Measurements from ENCODE around the gene KBTBD13.

Gene KBTBD13

GRCh38 chr15:65051266-65051665 is 25.3 kb upstream of the KBTBD13 start:
- no peak for DNase-seq (ENCODE audit: low read depth in 2 of 2)

- DNase-seq (ENCODE audit: low read depth in 2 of 2): no peak
These were observed 23.6 kb upstream of the KBTBD13 start for GRCh38 chr15:65052956-65053355.

- peak in 1 of 2 donors; percentile 16 for DNase-seq (ENCODE audit: low read depth in 2 of 2)
These were observed 22.0 kb upstream of the KBTBD13 start for GRCh38 chr15:65054333-65055200.

- no peak for DNase-seq (ENCODE audit: low read depth in 2 of 2)
These were observed 21.2 kb upstream of the KBTBD13 start for GRCh38 chr15:65055201-65055870.

- no peak for DNase-seq (ENCODE audit: low read depth in 2 of 2)
These were observed 20.4 kb upstream of the KBTBD13 start for GRCh38 chr15:65056106-65056505.

GRCh38 chr15:65056868-65057548 is 19.5 kb upstream of the KBTBD13 start:
- no peak for DNase-seq (ENCODE audit: low read depth in 2 of 2)

GRCh38 chr15:65057549-65057940 is 19.0 kb upstream of the KBTBD13 start:
- DNase-seq (ENCODE audit: low read depth in 2 of 2): no peak

- DNase-seq (ENCODE audit: low read depth in 2 of 2): no peak
These were observed 17.9 kb upstream of the KBTBD13 start for GRCh38 chr15:65058394-65059368.

- no peak for DNase-seq (ENCODE audit: low read depth in 2 of 2)
These were observed 17.2 kb upstream of the KBTBD13 start for GRCh38 chr15:65059369-65059750.

- DNase-seq (ENCODE audit: low read depth in 2 of 2): no peak
These were observed 16.5 kb upstream of the KBTBD13 start for GRCh38 chr15:65059931-65060596.

GRCh38 chr15:65060641-65061397 is 15.7 kb upstream of the KBTBD13 start:
- DNase-seq (ENCODE audit: low read depth in 2 of 2): no peak

GRCh38 chr15:65062061-65062460 is 14.5 kb upstream of the KBTBD13 start:
- DNase-seq (ENCODE audit: low read depth in 2 of 2): no peak

- DNase-seq (ENCODE audit: low read depth in 2 of 2): no peak
These were observed 13.8 kb upstream of the KBTBD13 start for GRCh38 chr15:65062726-65063125.

GRCh38 chr15:65066001-65066634 is 10.4 kb upstream of the KBTBD13 start:
- no peak for DNase-seq (ENCODE audit: low read depth in 2 of 2)

- no peak for DNase-seq (ENCODE audit: low read depth in 2 of 2)
These were observed 9.8 kb upstream of the KBTBD13 start for GRCh38 chr15:65066635-65067316.

- DNase-seq (ENCODE audit: low read depth in 2 of 2): no peak
These were observed 9.3 kb upstream of the KBTBD13 start for GRCh38 chr15:65067317-65067644.

GRCh38 chr15:65067645-65068402 is 8.7 kb upstream of the KBTBD13 start, which contains the start of gene RASL12:
Gene RASL12, minus strand, starts transcription at chr15:65067991. Its CDS starts 156 bp downstream, at chr15:65067835.
- DNase-seq (ENCODE audit: low read depth in 2 of 2): no peak

- no peak for DNase-seq (ENCODE audit: low read depth in 2 of 2)
These were observed 8.2 kb upstream of the KBTBD13 start for GRCh38 chr15:65068403-65068788.
